ENCODE data around the gene GMEB1.

Gene GMEB1

DNA sequence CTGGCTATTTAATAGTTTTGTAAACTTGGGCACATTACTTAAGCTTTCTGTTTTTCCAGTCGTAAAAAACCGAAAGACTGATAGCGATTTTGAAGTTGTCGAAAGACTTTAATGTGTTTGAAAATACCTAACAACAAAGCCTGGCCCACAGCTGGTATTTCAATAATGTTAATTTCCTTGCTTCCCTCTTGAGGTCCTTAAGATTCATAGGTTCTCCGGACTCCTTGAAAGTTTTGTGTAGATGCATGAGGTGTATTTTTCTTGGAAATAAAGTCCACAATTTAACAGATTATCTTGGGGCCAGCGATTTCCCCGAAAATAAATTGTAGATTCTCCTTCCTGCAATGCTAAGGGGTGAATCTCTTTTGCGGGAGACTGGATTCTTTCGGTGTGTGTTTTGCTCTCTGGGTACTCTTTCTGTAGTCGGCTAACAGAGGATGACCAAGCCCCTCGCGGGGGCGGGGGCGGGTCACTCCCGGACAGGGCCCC is 67.4 kb downstream of the GMEB1 start:
- Histone ChIP-seq H3K36me3 (peaks cover 18% of the 10 kb centered on the region), H3K4me3 (ENCODE audit: low read depth in 1 of 2, low read length in 1 of 2) (peak overlapping the region; percentile 94 to 98), H3K4me1 (ENCODE audit: control insufficient read depth in 1 of 2, insufficient read depth in 1 of 2, low read depth in 1 of 2, low read length in 1 of 2) (peaks cover 24 to 29% of the 10 kb centered on the region in 2 experiments), H3K27me3 (no peaks in the 10 kb centered on the region), H3K27ac (peak overlapping the region; percentile 92), H3K9me3 (no peaks in the 10 kb centered on the region)
- TF ChIP-seq, protein P1, sequence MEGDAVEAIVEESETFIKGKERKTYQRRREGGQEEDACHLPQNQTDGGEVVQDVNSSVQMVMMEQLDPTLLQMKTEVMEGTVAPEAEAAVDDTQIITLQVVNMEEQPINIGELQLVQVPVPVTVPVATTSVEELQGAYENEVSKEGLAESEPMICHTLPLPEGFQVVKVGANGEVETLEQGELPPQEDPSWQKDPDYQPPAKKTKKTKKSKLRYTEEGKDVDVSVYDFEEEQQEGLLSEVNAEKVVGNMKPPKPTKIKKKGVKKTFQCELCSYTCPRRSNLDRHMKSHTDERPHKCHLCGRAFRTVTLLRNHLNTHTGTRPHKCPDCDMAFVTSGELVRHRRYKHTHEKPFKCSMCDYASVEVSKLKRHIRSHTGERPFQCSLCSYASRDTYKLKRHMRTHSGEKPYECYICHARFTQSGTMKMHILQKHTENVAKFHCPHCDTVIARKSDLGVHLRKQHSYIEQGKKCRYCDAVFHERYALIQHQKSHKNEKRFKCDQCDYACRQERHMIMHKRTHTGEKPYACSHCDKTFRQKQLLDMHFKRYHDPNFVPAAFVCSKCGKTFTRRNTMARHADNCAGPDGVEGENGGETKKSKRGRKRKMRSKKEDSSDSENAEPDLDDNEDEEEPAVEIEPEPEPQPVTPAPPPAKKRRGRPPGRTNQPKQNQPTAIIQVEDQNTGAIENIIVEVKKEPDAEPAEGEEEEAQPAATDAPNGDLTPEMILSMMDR (IDR thresholded peaks at IDR 0.05), result no peak

DNA sequence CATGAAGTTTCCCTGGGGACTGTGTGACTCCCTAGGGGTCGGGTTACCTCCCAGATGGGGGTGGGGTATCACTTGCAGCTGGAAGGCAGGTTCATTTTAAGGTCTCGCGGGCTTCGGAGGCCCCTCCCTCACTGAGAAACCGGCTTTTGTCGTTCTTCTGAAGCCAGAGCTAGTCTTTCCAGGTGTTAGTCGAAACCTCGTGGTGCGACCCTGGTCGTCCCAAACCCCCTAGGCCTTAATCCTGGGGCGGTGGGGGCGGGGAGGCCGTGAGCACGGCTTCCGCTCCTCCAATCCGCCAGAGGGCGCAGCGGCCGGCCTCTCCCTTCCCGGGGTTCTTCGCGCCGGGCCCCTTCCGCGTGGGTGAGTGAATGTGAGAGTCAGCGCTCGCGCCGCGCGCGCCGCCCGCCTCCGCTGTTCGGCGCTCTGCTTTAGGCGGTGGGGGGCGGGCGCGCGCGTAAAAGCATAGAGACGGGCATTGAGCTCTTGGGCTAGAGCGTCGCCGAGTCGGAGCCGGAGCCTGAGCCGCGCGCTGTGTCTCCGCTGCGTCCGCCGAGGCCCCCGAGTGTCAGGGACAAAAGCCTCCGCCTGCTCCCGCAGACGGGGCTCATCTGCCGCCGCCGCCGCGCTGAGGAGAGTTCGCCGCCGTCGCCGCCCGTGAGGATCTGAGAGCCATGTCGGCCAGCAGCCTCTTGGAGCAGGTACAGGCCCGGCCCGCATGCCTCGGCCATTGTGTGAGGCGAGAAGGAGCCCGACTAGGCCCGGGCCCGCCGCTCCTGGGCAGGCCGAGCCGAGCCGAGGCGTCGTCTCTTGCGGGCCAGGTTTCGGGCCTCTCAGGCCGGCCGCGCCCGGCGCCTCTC is 68.1 kb downstream of the GMEB1 start, which contains the start of gene YTHDF2:
Gene YTHDF2, plus strand, starts transcription at position 491 of the 857 bp plus-strand sequence. Its CDS starts 181 bp downstream, at position 672.
- TF ChIP-seq, protein P1 (IDR thresholded peaks at IDR 0.05), result peak; percentile 94
- Histone ChIP-seq H3K9me3 (no peaks in the 10 kb centered on the region), H3K4me3 (ENCODE audit: low read depth in 1 of 2, low read length in 1 of 2) (peak within 1 kb of the TSS; percentile 94 to 98), H3K27ac (peak within 1 kb of the TSS; percentile 92), H3K36me3 (peaks cover 24% of the 10 kb centered on the region), H3K4me1 (ENCODE audit: control insufficient read depth in 1 of 2, insufficient read depth in 1 of 2, low read depth in 1 of 2, low read length in 1 of 2) (peaks cover 24 to 29% of the 10 kb centered on the region in 2 experiments), H3K27me3 (no peaks in the 10 kb centered on the region)

DNA sequence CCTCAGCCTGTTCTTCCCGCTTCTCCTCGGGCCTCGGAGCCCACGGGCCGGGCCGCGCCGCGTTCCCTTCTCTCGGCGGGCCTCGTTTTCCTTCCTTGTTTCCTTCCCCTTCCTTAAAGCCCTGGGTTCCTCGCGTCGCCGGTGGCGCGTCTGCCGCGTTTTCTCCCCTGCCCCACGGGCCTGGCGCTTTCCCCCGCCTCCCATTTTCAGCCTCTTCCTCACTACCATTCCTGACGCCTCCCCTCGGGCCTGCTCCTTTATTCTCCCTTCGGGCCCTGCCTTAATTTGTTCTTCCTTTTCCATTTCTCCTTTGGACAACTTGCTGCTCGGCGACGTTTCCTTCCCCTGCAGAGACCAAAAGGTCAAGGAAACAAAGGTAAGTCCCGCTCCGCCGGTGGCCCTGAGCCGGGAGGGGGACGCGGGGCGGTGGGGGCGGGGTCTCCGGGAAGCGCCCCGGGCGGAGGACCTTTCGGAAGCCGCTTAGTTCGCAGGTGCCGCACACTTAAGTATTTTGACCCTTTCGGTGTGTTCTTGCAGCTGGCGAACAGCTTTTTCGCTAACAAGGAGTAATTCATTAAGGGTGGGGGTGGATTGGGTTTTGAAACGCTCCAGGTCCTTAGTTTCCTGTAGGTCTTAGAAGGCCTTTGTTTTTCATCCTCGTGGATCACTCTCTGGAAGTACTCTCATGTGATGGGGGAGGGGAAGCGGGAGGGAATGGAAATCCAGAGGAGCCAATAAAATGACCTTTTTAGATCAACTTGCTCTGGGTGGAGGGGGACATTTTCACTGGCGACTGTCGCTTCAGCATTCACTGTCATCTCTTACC is 68.9 kb downstream of the GMEB1 start:
- no peaks in the 10 kb centered on the region for H3K27me3 ChIP-seq
- H3K36me3 ChIP-seq, result peaks cover 30% of the 10 kb centered on the region
- H3K4me1 ChIP-seq (ENCODE audit: control insufficient read depth in 1 of 2, insufficient read depth in 1 of 2, low read depth in 1 of 2, low read length in 1 of 2), result peaks cover 24 to 29% of the 10 kb centered on the region in 2 experiments
- TF ChIP-seq, protein P1 (IDR thresholded peaks at IDR 0.05), result no peak
- H3K4me3 ChIP-seq (ENCODE audit: low read depth in 1 of 2, low read length in 1 of 2), result peak overlapping the region; percentile 94 to 98
- no peaks in the 10 kb centered on the region for H3K9me3 ChIP-seq
- H3K27ac ChIP-seq, result peak overlapping the region; percentile 92

DNA sequence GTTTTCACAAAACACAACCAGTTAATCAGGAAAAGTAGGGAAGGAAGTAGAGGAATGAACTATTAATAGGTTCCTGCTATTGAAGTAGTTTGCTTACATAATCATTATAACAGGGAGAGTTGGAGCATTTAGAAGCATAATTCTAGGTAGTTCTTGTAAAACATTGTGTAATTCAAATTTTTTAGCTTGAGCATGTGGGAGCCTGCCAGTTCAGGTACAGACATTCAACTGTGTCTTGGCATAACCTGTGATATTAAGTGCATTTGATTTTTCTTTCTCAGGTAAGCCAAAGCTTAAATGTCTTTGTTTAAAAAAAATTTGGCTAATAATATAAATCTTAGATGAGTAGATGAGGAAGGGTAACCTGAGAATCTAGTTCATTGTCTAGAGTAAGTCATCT is 71.5 kb downstream of the GMEB1 start:
- Histone ChIP-seq H3K4me1 (ENCODE audit: control insufficient read depth in 1 of 2, insufficient read depth in 1 of 2, low read depth in 1 of 2, low read length in 1 of 2) (peaks cover 43 to 47% of the 10 kb centered on the region in 2 experiments), H3K36me3 (peaks cover 47% of the 10 kb centered on the region), H3K27me3 (no peaks in the 10 kb centered on the region), H3K27ac (no peak overlapping the region), H3K4me3 (ENCODE audit: low read depth in 1 of 2, low read length in 1 of 2) (no peak overlapping the region), H3K9me3 (no peaks in the 10 kb centered on the region)
- TF ChIP-seq, protein P1 (IDR thresholded peaks at IDR 0.05), result no peak

DNA sequence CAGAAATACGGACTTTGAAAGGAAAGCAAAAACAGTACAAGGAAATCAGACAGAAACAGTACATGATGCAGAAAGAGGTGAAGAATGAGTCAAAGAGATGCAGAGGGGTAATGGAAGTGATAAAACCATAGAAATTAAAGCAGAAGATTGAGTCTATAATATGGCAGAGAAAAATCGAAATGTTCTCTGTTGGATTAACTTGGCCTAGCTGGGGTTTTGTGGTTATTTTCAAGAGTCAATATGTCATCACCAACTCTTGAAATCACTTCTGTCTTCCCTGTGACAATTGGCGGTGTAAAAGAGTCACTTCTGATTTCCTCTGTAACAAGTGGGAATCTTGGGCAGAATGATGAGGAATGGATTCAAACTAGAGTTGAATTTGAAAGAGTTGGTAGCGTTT is 75.6 kb downstream of the GMEB1 start:
- Histone ChIP-seq H3K4me3 (ENCODE audit: low read depth in 1 of 2, low read length in 1 of 2) (no peak overlapping the region), H3K4me1 (ENCODE audit: control insufficient read depth in 1 of 2, insufficient read depth in 1 of 2, low read depth in 1 of 2, low read length in 1 of 2) (peaks cover 43 to 45% of the 10 kb centered on the region in 2 experiments), H3K27ac (peak overlapping the region; percentile 47)

More for the DNA sequence above, 75.6 kb downstream of the GMEB1 start:
- no peaks in the 10 kb centered on the region for H3K9me3 ChIP-seq
- TF ChIP-seq, protein P1 (IDR thresholded peaks at IDR 0.05), result no peak
- peaks cover 40% of the 10 kb centered on the region for H3K36me3 ChIP-seq
- H3K27me3 ChIP-seq, result no peaks in the 10 kb centered on the region
